NCI-H345 (cell line): ENCODE data around the gene SLC7A5.

Experiments
- DNase-seq: peaks from one replicate; lab custom pipeline; 2025; lab: John Stamatoyannopoulos, UW

Gene SLC7A5

DNA sequence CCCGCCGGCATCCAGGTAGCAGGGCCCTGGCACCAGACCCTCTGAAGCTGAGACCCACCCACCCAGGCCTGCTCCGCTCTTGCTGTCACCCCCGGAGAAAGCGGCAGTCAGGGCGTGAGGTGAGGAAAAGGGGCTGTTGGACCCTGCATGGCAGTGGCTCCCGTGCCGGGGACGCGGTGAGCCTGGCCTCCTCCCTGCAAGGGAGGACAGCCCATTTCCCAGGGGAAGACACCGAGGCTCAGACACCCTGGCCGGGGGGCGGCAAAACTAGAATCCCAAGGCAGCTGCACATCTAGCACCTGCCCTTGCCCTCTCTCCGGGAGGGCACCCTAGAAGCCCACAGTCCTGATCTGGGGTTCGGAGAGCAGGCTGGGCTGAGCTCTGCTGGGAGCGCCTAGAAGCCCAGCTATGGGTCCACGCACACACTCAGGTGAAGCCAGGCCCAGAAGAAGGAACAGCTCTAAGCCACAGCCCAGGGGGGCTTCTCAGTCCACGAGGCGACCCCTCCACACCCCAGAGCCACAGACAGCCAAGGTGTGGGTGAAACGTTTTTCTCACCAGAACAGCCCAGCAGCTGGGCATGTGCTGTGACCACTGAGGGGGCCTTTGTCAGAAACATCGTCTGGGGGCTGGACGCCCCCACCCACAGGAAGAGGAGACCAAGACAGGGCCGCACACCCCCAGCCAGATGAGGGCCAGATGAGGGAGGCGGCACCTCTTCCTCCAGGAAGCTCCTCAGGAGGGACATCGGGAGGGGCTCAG lies 22.4 kb downstream of the SLC7A5 start:
- no peak for DNase-seq

DNA sequence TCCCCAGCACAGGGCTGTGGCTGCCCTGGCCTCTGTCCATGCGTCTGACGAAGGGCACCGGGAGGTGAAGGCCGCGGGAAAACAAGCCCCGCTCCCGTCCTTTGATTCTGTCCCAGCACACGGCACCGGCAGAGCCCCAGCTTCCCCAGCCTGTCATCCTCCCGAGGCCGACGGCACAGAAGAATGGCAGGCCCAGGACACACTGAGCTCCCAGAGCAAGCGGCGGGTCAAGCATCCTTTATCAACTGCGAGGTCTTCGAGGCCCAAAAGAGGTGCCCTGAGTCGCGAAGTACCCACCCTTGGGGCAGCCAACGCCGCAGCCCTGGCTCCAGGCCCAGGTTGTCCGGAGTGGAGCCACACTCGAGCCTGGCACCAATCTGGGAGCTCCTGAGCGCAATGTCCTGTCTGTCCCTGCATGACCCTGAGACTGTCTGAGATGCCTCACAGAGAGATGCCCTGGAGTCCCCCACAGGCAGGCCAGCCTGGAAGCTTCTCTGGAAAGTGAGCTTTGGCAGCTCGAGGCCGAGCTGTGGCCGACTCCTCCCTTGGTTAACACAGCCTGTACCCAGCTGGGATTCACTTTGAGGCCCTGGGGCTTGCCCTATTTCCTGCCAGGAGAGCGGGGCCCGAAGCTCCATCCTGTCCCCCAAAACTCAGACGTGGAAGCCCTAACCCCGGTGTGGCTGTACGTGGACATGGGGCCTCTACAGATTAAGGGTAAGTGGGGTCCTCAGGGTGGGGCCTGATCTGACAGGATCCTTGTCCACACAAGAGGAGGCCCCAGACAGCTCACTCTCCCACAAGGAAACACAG lies 23.3 kb downstream of the SLC7A5 start:
- no peak for DNase-seq

GRCh38 chr16:87845213-87845612 lies 24.1 kb downstream of the SLC7A5 start:
- DNase-seq = no peak

DNA sequence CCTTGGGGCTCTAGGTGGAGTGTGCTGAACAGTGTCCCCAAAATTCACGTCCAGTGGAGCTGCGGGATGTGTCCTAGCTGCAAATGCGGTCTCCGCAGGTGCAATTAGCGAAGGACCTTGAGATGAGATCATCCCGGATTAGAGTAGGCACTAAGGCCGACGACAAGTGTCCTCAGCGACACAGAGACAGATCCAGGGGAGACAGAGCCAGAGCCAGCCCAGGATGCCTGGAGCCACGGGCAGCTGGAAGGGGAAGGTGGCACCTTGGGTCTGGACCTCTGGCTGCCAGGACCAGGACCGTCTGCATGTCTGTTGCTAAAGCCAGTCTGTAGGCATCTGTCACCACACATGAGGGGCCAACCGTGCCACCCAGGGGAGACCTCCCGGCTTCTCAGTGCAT lies 24.5 kb downstream of the SLC7A5 start:
- DNase-seq = no peak

- DNase-seq = no peak
Observed at GRCh38 chr16:87844120-87844733, 25.1 kb downstream of the SLC7A5 start.

- DNase-seq = no peak
Observed at GRCh38 chr16:87843678-87844105, 25.6 kb downstream of the SLC7A5 start.

DNA sequence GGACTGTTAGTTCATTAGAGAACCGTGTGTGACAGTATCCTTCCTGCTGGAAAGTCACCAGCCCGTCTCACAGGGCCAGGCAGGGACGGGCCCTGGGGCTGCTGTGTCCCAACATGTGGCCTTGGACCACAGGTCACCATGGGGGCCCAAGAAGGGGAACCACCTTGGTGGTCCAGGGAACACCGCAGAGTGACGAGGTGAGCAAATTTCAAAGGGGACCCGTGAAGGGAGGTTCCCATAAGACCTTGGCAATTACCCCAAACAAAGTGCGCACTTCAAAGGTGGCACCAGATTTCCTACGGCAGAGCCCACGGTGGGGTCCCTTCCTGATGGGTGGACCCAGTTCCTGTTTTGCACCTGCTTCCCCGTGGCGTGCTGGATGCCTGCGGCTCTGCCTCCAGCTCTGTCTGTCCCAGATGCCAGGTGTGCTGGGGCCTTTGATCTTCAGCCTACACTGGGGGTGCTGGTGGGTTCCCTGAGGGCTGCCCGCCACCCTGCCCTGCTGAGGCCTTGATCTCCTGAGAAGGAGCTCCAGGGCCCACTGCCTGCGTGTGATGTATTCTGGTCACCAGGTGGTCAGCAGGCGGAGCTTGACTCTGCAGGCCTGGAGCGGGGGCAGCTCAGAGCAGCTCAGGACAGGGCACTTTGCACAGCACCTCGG lies 27.0 kb downstream of the SLC7A5 start:
- DNase-seq = no peak

DNA sequence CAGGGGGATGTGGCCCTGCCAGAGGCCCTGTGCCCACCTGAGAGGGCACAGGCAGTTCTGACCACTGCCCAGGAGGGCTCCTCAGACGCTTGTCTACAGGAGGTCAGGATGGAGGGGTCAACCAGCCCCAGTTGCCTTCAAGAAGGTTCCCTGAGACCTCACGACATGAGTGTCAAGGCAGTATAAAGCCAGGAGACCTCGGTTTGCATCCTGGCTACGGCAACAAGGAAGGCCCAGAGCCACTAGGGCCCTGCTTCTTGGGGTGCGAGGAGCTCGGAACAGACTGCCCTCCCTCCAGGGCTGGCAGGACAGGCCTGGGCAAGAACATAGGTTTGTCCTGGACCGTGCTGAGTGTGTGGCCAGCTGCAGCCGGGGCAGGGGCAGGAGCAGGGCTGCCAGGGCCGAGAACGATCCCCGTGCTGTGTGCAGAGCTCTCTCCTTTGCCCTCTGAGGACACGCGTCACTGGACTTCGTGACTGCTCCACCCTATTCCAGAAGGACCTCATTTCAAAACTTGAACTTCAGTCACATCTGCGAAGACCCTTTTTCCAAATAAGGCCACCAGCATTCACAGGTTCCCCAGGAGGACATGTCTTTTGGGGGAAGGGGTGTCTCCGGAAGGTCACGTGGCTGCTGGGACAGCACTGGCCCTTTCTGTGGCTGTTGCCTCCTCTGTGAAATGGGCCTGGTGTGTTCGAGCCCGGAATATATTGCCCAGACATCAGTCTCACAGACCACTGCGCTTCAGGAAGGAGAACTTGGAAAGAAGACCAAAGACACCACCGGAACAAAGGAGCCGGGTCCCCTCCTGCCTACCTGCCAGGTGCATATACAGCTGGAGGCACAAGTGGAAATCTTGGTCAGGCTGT lies 27.7 kb downstream of the SLC7A5 start:
- no peak for DNase-seq

GRCh38 chr16:87840271-87840978 lies 28.9 kb downstream of the SLC7A5 start:
- no peak for DNase-seq

- DNase-seq = no peak
Observed at GRCh38 chr16:87839542-87840270, 29.6 kb downstream of the SLC7A5 start.

- no peak for DNase-seq
Observed at GRCh38 chr16:87838643-87839541, 30.4 kb downstream of the SLC7A5 start.

- DNase-seq = no peak
Observed at GRCh38 chr16:87837627-87838289, 31.5 kb downstream of the SLC7A5 start.

DNA sequence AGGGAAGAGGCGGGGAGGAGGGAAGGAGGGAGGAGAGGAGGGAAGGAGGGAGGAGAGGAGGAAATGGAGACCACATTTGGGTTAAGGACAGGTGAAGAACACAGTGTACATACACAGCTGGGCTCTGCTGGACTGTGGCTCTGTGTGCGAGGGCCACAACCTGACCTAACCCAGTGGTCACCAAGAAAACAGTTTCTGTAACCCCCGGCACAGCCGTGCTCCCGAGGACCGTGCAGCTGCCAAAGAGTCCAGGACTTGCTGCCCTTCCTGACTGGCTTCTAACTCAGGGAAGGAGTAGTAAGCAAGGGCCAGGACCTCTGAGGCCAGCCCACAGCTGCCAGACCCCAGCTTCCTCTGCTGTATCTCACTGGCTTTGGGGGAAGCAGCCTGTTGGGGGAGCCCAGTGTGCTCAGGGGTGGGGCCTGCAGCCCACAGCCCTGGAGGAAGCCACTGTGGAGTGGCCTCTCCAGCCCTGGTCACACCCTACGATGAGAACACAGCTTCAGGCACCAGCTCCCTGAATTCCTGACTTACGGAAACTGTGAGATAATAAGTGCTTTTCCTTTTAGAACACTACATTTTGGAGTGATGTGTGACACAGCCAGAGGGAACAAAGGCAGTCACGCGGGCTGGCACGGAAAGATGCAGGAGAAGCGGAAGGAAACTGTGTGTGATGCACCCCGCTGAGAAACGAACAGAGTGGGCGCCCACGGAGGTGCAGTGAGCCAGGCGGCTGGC lies 32.3 kb downstream of the SLC7A5 start:
- DNase-seq = no peak

DNA sequence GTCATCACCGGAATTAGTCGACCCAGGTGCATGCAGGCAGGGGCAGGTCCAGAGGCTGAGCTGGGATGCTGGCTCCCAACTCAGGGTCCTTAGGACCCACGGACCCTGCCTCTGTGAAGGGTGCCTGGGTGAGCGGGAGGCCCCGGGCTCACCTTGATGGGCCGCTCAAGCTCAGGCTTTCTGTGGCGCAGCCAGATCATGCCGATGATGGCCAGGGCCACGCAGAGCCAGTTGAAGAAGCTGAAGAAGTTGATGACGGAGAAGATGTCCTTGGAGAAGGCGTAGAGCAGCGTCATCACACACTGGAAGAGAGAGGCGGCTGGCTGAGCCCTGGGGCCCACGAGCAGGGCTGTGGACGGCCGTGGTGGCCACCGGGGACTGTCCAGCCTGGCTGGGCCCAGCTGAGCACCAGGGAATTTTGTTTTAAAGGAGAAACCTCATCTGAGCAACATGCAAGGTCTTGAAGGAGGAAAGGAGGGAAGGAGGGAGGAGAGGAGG lies 32.9 kb downstream of the SLC7A5 start:
- DNase-seq = no peak

GRCh38 chr16:87835882-87836331 lies 33.4 kb downstream of the SLC7A5 start:
- no peak for DNase-seq

GRCh38 chr16:87834668-87835473 lies 34.4 kb downstream of the SLC7A5 start:
- peak; percentile 71 for DNase-seq
